AG09319 (cell line): Measurements from ENCODE around the gene A3GALT2.

Experiments used
- DNase-seq: peaks from one replicate; pipeline ENCODE4 v3.0.0-alpha.2; 2010; ENCODE audit warnings: low read depth; ENCODE audit errors: extremely low read depth
- TF ChIP-seq, protein P1 (sequence below): IDR thresholded peaks from 2 replicates; pipeline ENCODE4 v1.5.1; 2011; ENCODE audit warnings: low read depth, mild to moderate bottlenecking, inconsistent platforms, low read length, moderate library complexity

The A3GALT2 gene

DNA sequence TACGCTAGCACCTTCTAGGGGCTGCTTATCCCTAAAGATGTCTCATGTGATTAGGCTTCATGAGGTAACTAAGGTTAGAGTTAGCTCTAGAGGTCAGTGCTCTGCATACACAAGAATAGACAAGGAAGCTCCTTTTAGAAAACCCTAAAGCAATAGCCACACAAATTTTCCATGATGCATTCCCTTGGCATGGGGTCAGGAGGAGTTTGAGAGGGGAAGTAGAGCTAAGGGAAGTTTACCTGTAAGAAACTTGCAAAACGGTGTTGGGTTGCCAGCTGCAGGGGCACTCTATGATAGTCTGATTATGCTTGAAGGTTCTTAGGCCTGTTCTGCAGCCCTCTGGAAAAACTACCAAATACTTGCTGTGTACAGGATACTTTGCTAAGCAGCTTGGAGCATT is 39.0 kb upstream of the A3GALT2 start:
- DNase-seq: no peak
- TF ChIP-seq, protein P1, sequence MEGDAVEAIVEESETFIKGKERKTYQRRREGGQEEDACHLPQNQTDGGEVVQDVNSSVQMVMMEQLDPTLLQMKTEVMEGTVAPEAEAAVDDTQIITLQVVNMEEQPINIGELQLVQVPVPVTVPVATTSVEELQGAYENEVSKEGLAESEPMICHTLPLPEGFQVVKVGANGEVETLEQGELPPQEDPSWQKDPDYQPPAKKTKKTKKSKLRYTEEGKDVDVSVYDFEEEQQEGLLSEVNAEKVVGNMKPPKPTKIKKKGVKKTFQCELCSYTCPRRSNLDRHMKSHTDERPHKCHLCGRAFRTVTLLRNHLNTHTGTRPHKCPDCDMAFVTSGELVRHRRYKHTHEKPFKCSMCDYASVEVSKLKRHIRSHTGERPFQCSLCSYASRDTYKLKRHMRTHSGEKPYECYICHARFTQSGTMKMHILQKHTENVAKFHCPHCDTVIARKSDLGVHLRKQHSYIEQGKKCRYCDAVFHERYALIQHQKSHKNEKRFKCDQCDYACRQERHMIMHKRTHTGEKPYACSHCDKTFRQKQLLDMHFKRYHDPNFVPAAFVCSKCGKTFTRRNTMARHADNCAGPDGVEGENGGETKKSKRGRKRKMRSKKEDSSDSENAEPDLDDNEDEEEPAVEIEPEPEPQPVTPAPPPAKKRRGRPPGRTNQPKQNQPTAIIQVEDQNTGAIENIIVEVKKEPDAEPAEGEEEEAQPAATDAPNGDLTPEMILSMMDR: no peak

DNA sequence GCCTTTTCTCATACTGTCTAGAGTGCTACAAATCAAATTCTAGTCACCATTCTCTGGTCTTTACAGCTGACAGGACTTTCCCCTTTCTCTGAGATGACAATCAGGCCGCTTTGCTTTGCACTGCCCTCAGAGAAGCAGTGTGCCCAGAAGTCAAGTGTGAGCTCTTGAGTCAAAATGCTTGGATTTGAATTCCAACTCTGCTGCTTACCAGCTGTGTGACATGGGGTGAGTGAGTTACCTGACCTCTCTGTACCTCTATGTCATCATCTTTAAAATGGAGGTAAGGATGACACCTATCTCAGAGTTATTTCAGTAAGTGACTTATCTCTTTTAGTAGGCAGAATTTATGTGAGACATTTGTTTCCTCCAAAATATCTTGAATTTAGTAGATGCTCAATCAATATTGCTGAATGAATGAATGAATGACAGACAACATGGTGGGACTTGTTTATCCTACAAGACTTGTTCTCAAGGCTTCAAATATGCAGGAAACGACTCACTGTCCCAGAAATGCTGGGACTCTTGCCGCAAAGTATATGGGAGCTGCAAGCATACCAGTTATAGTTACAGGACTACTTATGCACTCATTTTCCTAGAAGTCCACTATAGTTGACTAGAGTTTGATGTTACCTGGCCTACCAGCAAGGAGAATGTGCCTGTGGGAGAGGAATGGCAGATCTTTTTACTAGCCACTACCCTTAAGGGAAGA is 38.1 kb upstream of the A3GALT2 start:
- DNase-seq: no peak
- TF ChIP-seq, protein P1: no peak

DNA sequence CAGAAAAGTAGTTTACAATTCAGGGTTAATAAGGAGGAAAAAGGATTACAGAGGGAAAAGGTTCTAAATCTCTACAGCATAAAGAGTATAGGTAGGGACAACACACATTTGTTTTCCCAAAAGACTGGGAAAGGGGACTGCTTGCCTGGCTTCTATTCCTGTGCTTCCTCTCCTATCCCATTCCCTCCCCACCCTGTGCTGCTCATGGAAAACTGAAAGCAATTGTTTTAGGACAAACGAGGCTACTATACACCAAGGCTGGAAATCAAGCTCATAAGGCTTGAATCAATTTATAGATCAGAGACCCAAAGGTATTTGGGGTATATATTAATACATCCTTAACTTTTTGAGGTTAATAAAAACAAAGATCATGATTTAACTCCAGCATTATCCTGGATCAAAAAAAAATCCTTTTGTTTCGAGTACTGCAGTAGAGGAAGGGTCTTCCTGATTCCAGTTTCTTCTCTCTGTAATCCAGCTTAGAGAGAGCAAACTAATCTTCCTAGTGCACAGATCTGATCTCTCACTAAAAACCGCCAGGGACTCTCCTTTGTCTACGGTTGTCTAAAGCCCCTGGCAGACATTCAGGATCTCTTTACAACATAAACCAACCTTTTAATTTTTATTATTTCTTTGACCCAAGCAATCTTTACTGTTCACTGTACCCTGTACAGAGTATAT is 37.4 kb upstream of the A3GALT2 start:
- no peak for DNase-seq
- TF ChIP-seq, protein P1: no peak

DNA sequence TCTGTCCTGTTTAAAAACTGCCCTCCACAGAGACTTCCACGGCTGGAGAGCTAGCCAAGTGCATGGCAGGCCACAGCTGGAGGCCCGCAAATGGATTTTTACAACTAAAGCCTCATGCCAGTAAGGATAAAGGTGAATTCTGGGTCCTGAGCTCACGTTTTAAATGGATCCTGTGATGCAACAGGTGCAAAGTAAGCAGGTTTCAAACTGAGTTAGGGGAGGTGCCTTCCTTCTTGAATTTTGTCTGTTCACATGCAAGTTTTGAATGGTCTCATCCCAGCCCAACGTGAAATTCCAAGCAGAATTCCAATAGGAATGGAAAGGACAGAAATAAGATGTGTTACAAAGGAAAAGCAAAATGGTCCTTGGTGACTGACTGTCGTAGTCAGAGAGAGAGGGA is 36.2 kb upstream of the A3GALT2 start:
- DNase-seq: no peak
- TF ChIP-seq, protein P1: no peak

DNA sequence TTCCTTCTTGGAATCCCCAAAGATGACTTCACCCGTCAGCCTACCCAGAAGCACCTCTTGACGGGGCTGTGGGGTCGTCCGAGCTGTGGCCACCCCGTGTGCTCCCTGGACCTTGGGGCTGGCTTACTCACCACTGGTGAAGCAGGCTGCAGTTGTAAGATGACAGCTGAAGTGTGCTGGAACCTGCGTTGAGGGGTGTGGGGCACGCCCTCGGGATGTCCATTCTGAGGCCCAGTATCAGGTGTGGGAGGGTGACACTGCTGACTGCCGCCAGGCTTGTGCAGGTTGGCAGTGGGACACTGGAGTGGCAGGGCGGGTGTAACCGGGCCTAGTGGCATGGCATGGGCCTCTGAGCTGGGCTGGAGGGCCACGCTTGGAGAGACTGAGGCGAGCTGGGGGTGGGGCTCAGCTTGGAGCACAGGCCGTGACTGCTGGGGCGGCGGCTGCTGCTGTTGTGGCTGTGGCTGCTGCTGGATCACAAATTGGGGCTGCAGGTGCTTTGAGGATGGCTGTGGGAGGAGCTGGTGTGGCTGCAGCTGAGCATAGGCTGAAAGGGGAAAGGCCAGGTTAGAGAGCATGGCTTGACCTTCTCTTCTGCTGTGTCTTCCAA is 33.9 kb upstream of the A3GALT2 start:
- TF ChIP-seq, protein P1: no peak
- DNase-seq: no peak

DNA sequence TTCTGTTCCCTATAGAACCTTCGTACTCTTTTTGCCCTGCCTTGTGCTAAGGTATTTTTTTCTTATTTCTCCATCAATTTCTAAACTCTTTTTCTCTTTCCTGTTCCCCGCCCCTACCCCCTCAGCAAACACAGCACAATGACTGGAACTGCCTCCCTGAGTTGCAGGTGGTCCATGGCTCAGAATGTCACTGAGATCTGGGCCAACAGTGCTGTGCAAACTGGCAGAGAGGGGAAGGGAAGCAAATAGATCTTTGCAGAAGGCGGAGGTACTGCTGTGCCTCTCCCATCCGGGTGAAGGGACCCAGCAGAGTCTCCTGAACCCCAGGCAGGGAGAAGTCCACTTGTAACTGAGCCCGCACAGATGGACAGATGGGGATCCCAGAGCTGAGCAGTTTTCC is 32.6 kb upstream of the A3GALT2 start:
- DNase-seq: no peak
- TF ChIP-seq, protein P1: no peak

DNA sequence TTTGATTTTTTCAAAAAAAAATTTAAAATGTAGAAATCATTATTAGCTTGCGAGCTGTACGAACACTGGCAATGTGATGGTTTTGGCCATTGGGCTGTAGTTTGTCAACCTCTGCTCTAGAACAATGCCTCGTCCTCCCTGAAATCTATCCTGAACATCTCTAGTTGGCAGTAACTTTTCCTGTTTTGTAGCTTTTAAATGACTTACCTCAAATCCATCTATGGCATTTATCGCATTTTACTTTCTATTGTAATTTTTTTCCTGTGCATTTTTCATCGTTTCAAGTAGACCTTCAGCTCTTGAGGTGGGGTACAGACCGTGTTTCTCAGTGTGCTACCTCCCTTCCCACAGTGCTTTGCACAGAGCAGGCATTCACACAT is 30.4 kb upstream of the A3GALT2 start:
- TF ChIP-seq, protein P1: no peak
- DNase-seq: no peak
